Fibroblast of villous mesenchyme (primary cell): ENCODE data around the gene ENTPD1. TPM values are rescaled to one million over a fixed set of nuclear protein-coding genes. Genes with fewer than 3 reads are reported as not detected.
"Not testable (repeated sequence)": the region's sequence is repeated elsewhere in the genome, so short reads cannot be mapped to it uniquely, and the experiment has no call there.

Experiments used
- DNase-seq: peaks from one replicate; pipeline ENCODE4 v3.0.0-alpha.2; 2010; ENCODE audit warnings: low read depth
- H3K4me3 ChIP-seq: 2 replicates; pipeline ENCODE4 v1.5.1; 2011; ENCODE audit warnings: low read depth, mild to moderate bottlenecking, low read length
- total RNA-seq: library from RNA; depleted of rRNA; stranded (reverse); fragments of >200 nt; gene quantifications from 2 replicates; pipeline ENCODE4 v1.2.3, GENCODE V29; 2012
- TF ChIP-seq, protein P1 (sequence below): IDR thresholded peaks from 2 replicates; pipeline ENCODE4 v1.5.1; 2012; ENCODE audit warnings: low read depth, mild to moderate bottlenecking, low read length; ENCODE audit not compliant: insufficient read depth

ENTPD1 gene
- total RNA-seq, 1 donor, result 0.86 TPM

GRCh38 chr10:95728526-95728925 lies 27.4 kb upstream of the ENTPD1 start:
- DNase-seq, result peak; percentile 26

DNA sequence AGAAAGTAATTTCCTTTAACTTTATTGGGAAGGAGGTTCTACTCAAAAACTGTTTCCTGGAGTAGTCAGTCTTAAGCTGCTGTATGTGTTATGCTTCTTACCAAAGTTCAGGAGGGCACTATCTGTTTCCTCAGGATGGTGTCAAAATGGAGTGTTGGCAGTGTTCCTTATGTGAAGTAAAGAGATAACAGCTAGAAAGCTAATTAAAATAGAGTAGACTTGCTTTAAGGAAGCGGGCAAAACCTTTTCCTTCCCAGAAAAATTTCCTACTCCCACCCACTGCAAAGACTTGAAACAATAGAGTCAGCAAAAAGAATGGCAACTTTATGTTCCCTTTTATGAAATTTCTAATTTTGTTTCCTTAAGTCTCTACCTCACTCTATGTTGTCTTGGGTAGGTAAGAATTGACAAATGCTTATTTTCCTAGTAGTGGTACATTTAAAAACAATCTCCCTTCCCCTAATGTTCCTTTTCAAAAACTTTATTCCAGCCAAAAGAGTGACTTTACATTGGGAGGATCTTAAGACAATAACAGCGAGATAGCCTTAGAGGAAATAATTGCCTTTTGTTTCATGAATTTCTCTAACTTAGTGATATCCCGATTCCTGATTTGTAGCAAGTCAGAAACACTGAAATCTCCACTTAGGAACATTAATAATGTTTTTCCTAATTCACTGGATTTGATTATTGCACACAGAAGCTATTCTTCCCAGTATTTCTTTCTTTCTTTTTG lies 26.5 kb upstream of the ENTPD1 start:
- TF ChIP-seq, protein P1, sequence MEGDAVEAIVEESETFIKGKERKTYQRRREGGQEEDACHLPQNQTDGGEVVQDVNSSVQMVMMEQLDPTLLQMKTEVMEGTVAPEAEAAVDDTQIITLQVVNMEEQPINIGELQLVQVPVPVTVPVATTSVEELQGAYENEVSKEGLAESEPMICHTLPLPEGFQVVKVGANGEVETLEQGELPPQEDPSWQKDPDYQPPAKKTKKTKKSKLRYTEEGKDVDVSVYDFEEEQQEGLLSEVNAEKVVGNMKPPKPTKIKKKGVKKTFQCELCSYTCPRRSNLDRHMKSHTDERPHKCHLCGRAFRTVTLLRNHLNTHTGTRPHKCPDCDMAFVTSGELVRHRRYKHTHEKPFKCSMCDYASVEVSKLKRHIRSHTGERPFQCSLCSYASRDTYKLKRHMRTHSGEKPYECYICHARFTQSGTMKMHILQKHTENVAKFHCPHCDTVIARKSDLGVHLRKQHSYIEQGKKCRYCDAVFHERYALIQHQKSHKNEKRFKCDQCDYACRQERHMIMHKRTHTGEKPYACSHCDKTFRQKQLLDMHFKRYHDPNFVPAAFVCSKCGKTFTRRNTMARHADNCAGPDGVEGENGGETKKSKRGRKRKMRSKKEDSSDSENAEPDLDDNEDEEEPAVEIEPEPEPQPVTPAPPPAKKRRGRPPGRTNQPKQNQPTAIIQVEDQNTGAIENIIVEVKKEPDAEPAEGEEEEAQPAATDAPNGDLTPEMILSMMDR, result no peak
- no peak for DNase-seq
- no peak overlapping the region for H3K4me3 ChIP-seq

More at GRCh38 chr10:95728526-95728925, 27.4 kb upstream of the ENTPD1 start:
- H3K4me3 ChIP-seq, result no peak overlapping the region
- TF ChIP-seq, protein P1, result no peak

DNA sequence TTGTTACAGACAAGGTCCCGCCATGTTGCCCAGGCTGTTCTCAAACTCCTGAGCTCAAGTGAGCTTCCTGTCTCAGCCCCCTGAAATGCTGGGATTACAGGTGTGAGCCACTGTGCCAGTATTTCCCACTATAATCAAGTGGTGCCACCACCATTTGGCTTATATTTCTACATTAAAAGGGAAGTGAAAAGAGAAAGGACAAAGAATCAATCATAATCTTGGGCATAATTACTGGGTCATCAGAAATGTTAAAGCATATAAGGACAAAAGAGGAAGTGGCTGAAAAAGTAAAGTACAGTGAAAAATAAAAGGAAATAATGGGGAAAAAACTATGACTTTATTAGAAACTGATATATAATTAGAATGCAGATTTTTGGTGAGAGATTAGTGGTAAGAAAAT lies 25.7 kb upstream of the ENTPD1 start:
- no peak overlapping the region for H3K4me3 ChIP-seq
- TF ChIP-seq, protein P1, result no peak
- no peak for DNase-seq

DNA sequence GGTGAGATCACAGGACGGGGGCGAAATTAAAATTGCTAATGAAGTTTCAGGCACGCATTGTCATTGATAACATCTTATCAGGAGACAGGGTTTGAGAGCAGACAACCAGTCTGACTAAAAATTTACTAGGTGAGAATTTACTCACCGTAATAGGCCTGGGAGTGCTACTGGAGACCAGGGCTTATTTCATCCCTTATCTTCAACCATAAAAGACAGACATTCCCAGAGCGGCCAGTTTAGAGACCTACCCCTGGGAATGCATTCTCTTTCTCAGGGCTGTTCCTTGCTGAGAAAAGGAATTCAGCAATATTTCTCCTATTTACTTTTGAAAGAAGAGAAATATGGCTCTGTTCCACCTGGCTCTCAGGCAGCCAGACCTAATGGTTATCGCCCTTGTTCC lies 23.1 kb upstream of the ENTPD1 start:
- H3K4me3 ChIP-seq, result not testable (repeated sequence)

GRCh38 chr10:95739056-95739455 lies 16.9 kb upstream of the ENTPD1 start:
- no peak for DNase-seq
- TF ChIP-seq, protein P1, result no peak

More for the DNA sequence above, 23.1 kb upstream of the ENTPD1 start:
- DNase-seq, result not testable (repeated sequence)

DNA sequence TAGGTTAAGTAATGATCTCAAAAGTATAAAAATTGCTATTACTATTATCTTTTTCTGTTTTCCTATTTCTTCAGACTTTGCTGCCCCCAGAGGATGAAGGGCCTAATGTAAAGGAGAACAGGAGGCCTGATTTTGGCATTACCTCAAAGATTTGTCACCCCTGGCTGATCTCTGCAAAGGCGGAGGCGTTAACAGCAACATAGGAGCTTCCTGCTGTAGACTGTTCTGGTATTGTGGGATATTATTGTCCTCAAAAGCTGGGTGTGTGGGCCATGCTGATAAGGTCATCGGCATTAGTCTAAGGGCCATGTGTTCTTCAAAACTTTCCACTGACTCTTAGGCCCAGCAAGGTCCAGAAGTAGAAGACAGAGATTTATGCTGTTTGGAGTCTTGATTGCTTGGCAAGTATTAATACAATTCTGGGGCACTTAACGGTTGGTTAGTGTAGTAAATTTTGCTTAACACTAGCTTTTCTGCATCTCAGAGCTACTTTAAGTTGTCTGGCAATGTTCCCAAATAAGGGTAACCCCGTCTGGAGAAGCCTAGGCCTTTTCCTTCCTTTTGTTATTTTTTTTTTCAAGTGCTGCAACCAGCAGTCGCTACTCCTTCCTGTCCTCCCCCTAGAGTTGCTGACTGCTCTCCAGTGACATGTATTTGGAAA lies 14.0 kb upstream of the ENTPD1 start:
- TF ChIP-seq, protein P1, result no peak
- DNase-seq, result peak; percentile 28
- no peak overlapping the region for H3K4me3 ChIP-seq

More at GRCh38 chr10:95739056-95739455, 16.9 kb upstream of the ENTPD1 start:
- H3K4me3 ChIP-seq, result no peak overlapping the region

DNA sequence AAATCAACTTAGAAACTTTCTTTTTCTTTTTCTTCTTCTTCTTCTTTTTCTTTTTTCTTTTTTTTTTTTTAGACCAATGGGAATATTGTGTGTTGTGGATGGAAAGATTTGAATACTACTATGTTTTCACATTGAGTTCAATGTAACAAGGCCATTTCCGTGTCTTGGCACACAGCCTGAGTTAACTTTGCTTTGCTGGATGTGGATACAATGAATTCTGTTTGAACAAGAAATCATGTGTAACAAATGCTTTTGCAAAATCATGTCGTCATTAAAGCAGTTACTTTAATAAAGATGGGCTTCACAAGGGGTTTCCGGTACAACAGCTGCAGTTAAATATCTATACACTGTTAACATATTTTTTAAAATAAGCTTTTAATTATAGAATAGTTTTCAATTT lies 13.5 kb upstream of the ENTPD1 start:
- H3K4me3 ChIP-seq, result no peak overlapping the region
- TF ChIP-seq, protein P1, result no peak
- no peak for DNase-seq
